Upper lobe of left lung (tissue), 4 donors: ENCODE data around the gene TRAF2.

Source experiments
- POLR2A ChIP-seq, 4 donors: fragments of 450-650 bp; IDR thresholded peaks; one replicate each; pipeline ENCODE4 v1.5.1; 2016 to 2017; ENCODE audit warnings: antibody characterized with exemption in 4 of 4, mild to moderate bottlenecking in 2 of 4
- POLR2AphosphoS5 ChIP-seq, 2 donors: sonication (generic); formaldehyde crosslinking; IDR thresholded peaks; one replicate each; pipeline ENCODE4 v1.5.1; 2017; ENCODE audit warnings: antibody characterized with exemption in 2 of 2
- TF ChIP-seq, protein P1 (sequence below), 6 experiments: fragments of 450-650 bp in 4 of 6; fragments of 200-600 bp in 2 of 6; sonication (generic) in 2 of 6; IDR thresholded peaks; one replicate each; pipeline ENCODE4 v1.5.1; 2016 to 2019; ENCODE audit warnings: antibody characterized with exemption in 6 of 6

- TF ChIP-seq, protein P1, sequence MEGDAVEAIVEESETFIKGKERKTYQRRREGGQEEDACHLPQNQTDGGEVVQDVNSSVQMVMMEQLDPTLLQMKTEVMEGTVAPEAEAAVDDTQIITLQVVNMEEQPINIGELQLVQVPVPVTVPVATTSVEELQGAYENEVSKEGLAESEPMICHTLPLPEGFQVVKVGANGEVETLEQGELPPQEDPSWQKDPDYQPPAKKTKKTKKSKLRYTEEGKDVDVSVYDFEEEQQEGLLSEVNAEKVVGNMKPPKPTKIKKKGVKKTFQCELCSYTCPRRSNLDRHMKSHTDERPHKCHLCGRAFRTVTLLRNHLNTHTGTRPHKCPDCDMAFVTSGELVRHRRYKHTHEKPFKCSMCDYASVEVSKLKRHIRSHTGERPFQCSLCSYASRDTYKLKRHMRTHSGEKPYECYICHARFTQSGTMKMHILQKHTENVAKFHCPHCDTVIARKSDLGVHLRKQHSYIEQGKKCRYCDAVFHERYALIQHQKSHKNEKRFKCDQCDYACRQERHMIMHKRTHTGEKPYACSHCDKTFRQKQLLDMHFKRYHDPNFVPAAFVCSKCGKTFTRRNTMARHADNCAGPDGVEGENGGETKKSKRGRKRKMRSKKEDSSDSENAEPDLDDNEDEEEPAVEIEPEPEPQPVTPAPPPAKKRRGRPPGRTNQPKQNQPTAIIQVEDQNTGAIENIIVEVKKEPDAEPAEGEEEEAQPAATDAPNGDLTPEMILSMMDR (IDR thresholded peaks at IDR 0.05) = no peak
- TF ChIP-seq POLR2A (IDR thresholded peaks at IDR 0.05) (no peak), POLR2AphosphoS5 (IDR thresholded peaks at IDR 0.05) (no peak)
Observed at GRCh38 chr9:136951541-136952320, 65.4 kb downstream of the TRAF2 start, which contains the start of gene LCN12.
